CD4-positive, alpha-beta T cell treated with Interleukin-15 for 4 hours (primary cell): ENCODE results near the gene NME3.

ENCODE experiments used
- DNase-seq: peaks from one replicate; pipeline ENCODE4 v3.0.0-alpha.2; 2020; ENCODE audit warnings: low spot score

The NME3 gene

DNA sequence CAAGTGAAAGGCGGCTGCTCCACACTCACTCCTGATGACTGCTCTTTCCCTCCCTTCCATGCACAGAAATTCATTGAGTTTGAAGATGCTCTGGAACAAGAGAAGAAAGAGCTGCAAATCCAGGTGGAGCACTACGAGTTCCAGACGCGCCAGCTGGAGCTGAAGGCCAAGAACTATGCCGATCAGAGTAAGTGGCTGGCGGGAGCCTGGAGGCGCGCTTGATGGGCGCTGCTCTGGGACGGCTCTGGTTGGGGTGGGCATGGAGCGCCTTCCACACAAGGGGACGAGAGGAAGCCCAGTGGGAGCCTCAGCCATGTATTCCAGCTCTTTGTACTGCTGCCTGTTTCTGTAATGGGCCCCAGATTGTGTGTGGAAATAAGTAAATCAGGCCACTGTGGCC lies 46.9 kb downstream of the NME3 start:
- no peak for DNase-seq

GRCh38 chr16:1723450-1724147 lies 47.7 kb downstream of the NME3 start:
- DNase-seq: peak; percentile 37

GRCh38 chr16:1721372-1721771 lies 50.0 kb downstream of the NME3 start:
- DNase-seq: no peak
